BJ (cell line): ENCODE data around the gene ATP11A. TPM values are rescaled to one million over a fixed set of nuclear protein-coding genes. Genes with fewer than 3 reads are reported as not detected.

ENCODE experiments used
- CTCF ChIA-PET: fragments of 350-600 bp; formaldehyde crosslinking; extraction: SDS; loops from one replicate; lab custom pipeline; 2021; ENCODE audit warnings: antibody characterized with exemption, inconsistent platforms; lab: Yijun Ruan, JAX
- POLR2A ChIA-PET: fragments of 300-600 bp; sonication (Branson Sonifier 250); formaldehyde crosslinking; extraction: SDS; loops from one replicate; lab custom pipeline; 2021; ENCODE audit warnings: antibody characterized with exemption; lab: Charles Lee
- DNase-seq: peaks from one replicate; pipeline ENCODE4 v3.0.0-alpha.2; 2011; ENCODE audit warnings: low read depth
- H3K27me3 ChIP-seq: 2 replicates; pipeline ENCODE4 v1.6.0; 2011; ENCODE audit warnings: low read length; ENCODE audit not compliant: control insufficient read depth, insufficient read depth
- H3K36me3 ChIP-seq: 2 replicates; pipeline ENCODE4 v1.5.1; 2011; ENCODE audit warnings: low read length; ENCODE audit not compliant: control insufficient read depth, insufficient read depth
- H3K4me3 ChIP-seq: 2 replicates; pipeline ENCODE4 v1.5.1; 2011; ENCODE audit warnings: low read depth, mild to moderate bottlenecking, control low read depth, low read length
- CTCF ChIP-seq: IDR thresholded peaks from 2 replicates; pipeline ENCODE4 v1.5.1; 2011; ENCODE audit warnings: low read depth, mild to moderate bottlenecking, control low read depth, inconsistent platforms, low read length, moderate library complexity; ENCODE audit not compliant: insufficient read depth
- polyA plus RNA-seq: library from polyadenylated mRNA; depleted of rRNA; stranded (reverse); fragments of >200 nt; gene quantifications from 2 replicates; pipeline ENCODE4 v1.2.3, GENCODE V29; 2011

The ATP11A gene
- polyA plus RNA-seq, 1 experiment = 1.9 TPM

GRCh38 chr13:112751617-112752016 is 61.8 kb downstream of the ATP11A start:
- ChIA-PET CTCF (no interaction called here), POLR2A (no interaction called here)
- DNase-seq = no peak
- TF ChIP-seq CTCF = no peak
- no peak overlapping the region for H3K4me3 ChIP-seq
- H3K27me3 ChIP-seq = no peaks in the 10 kb centered on the region
- no peaks in the 10 kb centered on the region for H3K36me3 ChIP-seq

- no peak for TF ChIP-seq CTCF
- Histone ChIP-seq H3K27me3 (no peaks in the 10 kb centered on the region), H3K4me3 (no peak overlapping the region), H3K36me3 (no peaks in the 10 kb centered on the region)
- ChIA-PET POLR2A (no interaction called here), CTCF (no interaction called here)
- DNase-seq = no peak
Observed at GRCh38 chr13:112752211-112752610, 62.4 kb downstream of the ATP11A start.

- TF ChIP-seq CTCF = no peak
- Histone ChIP-seq H3K4me3 (no peak overlapping the region), H3K27me3 (no peaks in the 10 kb centered on the region), H3K36me3 (no peaks in the 10 kb centered on the region)
- ChIA-PET CTCF (no interaction called here), POLR2A (no interaction called here)
- DNase-seq = no peak
Observed at GRCh38 chr13:112752711-112753541, 63.1 kb downstream of the ATP11A start.

GRCh38 chr13:112753833-112754232 is 64.0 kb downstream of the ATP11A start:
- no peak overlapping the region for H3K4me3 ChIP-seq
- ChIA-PET POLR2A (no interaction called here), CTCF (no interaction called here)
- H3K36me3 ChIP-seq = no peaks in the 10 kb centered on the region
- no peak for DNase-seq
- H3K27me3 ChIP-seq = no peaks in the 10 kb centered on the region
- no peak for TF ChIP-seq CTCF

- CTCF ChIA-PET = no interaction called here
- Histone ChIP-seq H3K27me3 (no peaks in the 10 kb centered on the region), H3K4me3 (no peak overlapping the region), H3K36me3 (no peaks in the 10 kb centered on the region)
- POLR2A ChIA-PET = no interaction called here
- no peak for TF ChIP-seq CTCF
- no peak for DNase-seq
Observed at GRCh38 chr13:112754281-112755025, 64.6 kb downstream of the ATP11A start.
